Skin of body (tissue), 2 donors: ENCODE measurements around the gene HDAC9. TPM values are rescaled to one million over a fixed set of nuclear protein-coding genes. Genes with fewer than 3 reads are reported as not detected.
"Not testable (repeated sequence)": the region's sequence is repeated elsewhere in the genome, so short reads cannot be mapped to it uniquely, and the experiment has no call there.

Experiments used
- DNase-seq: peaks from one replicate; lab custom pipeline; 2025; lab: John Stamatoyannopoulos, UW
- total RNA-seq: library from RNA; depleted of rRNA; stranded (reverse); fragments of >200 nt; gene quantifications from one replicate; pipeline ENCODE4 v1.2.3, GENCODE V29; 2014

The HDAC9 gene
- total RNA-seq, 1 donor from 2014 or later = 28.2 TPM

DNA sequence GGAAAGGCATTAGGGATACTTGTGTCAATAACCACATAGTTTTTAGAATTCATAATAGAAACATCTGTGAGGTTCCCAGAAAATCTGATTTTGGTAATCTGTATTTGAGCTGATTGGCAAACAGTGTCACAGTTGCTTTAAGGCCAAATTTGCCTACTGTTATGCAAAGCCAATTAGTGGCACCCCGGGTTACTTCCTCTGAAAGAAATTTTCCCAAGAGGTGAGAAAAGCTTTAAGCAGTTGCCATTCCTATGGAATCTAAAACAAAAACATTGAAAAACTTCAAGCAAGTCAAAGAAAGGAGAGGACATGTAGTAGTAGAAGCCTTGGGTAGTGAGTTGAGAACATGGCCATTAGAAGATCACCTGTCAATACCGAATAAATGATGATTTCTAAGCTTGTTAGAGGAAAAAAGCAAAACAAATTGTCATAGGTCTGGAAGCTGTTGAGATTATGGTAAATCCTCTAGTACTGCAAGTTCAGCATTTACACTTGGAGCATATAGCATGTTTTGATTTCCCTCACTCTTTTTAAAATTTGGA, 445.1 kb downstream of the HDAC9 start:
- no peak for DNase-seq

DNA sequence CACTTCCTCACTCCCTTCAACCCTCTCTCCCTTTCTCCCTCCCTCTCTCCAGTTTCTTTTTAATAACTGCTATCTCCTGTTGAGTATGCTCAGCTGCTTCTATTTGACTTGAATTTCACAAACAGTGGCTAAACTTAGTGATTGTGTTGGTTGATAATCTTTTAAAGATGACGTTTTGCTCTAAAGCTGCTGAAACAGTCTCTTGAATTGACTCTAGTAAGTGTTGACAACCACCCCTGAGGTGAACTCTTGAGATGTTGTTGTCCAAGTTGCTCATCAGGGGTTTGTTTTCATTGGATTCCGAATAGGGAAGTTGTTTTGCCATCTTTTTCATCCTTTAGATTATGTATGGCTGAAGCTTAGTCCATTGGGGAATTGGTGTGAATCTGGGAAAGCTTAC, 445.7 kb downstream of the HDAC9 start:
- no peak for DNase-seq

DNA sequence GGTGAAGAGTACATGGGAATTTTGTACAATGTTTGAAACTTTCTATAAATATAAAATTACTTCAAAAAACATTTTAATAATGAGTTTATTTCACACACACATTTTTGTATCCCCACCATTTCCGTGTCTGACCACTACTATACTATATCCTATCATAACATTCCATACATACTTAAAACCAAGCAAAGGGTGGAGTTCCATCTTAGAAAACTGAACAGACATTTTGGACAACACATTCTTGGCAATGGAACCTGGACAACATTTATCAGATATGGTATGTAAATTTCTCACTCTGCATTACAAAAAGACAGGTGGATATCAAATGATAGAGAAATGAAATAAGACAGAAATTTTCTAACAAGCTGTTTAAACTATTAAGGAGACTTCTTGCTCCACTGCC, 453.0 kb downstream of the HDAC9 start:
- no peak for DNase-seq

DNA sequence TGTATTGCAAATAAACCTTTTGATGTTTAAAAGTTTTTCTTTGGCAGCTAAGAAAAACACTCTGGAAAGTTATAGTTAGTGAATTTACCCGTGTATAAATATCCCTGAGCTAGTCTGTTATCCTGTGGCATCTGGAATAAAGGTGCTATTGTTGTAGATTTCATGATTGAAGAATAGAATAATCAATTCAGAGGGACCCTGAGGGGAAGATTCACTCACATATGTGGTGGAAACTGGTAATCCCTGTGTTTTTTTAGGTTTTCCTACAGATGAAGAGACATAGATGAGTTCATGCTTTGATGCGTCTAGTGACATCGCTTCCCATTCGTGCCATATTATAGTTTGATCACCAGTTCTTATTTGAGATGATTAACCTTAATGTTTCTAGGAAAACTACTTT, 457.3 kb downstream of the HDAC9 start:
- no peak for DNase-seq

DNA sequence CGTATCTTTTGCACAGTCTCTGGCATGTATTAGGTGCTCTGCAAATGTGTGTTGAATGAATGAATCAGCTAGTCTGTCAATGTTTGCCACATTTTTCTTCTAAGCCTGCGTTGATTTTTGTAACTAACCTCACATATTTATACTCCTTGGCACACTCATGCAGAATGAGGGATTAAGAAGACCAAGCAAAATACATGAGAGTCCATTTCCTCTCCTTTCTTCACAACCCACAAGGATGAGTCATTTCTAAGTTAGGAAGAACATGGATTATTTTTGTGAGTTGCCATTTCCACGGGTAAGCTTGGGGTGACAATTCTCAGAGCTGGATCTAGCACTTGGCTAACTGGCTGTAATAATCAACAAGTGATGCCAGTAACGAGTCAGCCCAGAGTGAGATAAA, 463.1 kb downstream of the HDAC9 start:
- no peak for DNase-seq

DNA sequence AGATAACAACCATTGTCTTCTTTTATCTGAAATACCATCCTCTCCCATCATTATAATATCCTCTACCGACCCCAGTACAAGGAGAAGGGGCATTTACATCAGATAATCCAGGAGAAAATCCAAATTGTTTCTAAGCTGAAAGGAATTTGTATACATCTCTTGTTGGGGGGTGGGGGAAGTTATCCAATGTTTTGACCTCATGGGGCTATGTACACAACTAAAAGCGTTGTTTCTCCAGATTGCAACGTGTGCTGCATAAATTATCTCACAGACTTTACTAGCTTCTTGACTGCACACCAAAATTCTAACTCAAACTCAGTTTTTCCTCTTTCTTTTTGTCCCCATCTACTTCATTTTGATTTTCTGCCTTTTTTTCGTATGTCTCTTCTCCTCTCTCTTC, 465.2 kb downstream of the HDAC9 start:
- no peak for DNase-seq

DNA sequence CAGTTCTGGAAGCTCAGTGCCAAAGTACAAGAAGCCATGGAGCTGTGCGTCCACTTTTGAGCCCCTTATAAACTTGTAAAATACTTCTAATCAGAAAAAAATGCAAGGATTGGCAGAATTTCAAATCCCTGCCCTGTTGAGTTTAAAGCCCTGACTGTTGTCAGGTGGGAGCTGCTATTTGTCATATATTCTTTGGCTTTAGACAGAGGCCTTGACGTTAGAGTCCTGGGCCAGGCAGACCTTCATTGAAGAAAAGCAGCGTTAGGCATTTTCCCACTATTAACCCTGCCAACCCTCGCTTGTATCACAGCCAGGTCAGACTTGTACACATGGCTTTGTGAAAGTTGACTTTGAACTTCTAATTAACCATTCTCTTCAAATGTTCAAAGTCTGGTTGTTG, 466.5 kb downstream of the HDAC9 start:
- DNase-seq = no peak

DNA sequence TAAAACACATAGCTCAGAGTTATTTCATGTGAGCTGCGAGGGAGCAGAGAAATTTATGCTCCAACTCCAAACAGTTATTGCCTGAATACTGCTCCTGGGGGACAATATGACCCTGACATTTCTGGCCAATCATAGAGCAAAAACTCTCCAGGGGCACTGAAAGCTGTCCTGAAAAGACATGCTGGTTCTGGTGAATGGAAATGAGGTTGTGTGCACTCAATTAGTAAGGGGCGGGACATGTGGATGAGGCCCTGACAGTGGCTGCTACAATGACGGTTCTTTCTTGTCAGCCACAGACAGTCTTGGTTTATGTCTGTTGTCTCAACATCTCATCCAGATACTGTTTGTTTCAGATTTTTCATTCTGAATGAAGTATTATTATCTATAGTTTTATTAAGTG, 470.1 kb downstream of the HDAC9 start:
- DNase-seq = no peak

DNA sequence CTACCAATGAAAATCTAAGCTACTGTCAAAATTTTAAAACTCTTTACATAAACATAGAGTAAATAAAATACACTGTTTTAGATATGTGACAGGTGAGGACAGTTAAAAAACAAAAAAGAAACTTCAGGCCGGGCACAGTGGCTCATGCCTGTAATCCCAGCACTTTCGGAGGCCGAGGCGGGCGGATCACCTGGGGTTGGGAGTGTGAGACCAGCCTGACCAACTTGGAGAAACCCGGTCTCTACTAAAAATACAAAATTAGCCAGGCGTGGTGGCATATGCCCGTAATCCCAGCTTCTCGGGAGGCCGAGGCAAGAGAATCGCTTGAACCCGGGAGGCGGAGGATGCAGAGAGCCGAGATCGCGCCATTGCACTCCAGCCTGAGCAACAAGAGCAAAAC, 472.2 kb downstream of the HDAC9 start:
- DNase-seq = not testable (repeated sequence)

DNA sequence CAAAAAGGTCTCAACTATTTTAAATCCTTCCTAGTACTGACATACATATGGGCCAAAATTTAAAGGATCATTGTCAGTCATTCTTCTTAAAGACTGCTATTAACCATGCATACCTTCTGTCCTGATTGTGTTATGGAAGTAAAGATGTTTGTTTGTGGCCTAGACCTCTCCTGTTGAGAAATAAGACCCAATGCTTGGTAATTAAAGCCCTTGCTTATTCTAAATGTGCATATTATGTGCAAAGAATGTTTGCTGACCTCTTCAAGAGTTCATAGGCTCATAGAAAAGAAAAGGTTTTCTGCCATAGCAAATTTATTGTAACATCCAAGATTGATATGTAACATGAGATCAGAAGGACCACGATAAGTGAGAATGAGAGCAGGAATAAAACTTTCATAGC, 476.3 kb downstream of the HDAC9 start:
- DNase-seq = no peak

DNA sequence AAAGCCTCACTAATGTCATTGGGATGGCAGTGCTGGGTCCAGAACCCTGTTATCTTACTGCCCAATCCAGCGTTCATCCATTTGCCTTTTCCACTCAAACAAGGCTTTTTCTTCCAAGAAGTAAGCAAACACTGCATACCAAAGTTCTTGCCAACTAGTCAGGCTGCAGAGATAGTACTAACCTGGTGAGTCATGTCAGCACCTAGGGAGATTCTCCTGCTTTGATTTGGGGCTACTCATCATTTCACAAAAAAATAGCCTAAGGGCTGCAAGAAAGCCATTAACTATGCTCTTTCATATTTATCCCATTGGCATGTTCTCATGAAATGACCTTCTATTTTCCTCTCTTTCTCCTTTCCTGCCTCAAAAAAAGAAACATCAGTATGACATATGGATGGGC, 479.3 kb downstream of the HDAC9 start:
- no peak for DNase-seq

DNA sequence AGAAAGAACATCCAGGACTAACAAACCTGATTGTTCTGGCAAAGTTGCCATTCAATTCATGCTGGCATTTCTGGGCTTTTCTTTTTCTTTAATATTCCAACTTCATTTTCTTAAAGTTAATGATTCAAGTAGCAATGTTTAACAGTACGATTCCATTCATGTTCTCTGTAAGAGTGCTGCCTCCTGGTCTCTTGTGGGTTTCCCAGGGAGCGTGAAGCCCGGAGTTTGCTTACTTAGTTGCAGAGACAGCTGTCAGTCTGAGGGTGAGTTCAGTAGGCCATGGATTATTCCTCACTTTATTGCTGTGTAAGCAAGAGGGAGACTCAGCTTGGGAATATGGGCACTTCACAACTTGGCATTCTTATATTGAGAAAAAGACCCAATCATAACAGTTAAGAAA, 479.7 kb downstream of the HDAC9 start:
- DNase-seq = no peak

DNA sequence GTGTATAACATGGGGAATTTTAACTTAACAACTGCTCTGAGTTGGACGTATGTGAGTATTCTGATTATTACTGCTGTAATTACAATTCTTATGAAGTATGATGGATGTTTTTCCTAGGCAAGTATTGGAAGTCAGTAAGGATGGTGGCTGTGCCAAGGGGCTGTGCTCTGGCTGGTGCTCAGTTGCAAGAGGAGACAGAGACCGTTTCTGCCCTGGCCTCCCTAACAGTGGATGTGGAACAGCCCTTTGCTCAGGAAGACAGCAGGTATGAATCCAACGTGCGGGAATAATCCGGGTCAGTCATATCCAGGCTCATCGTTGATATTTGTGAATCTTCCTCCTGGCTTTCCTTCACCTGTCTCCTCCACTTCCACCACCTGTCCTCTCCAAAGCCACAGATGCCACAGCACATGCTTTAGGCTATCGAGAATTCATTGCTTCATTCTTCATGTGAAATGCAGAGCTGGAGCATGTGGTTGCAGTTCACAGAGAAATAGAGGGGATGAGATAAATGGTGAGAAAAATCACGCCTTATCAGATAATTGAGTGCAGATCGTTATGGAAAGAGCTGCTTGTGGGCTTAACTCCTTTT, 480.2 kb downstream of the HDAC9 start:
- DNase-seq = no peak

DNA sequence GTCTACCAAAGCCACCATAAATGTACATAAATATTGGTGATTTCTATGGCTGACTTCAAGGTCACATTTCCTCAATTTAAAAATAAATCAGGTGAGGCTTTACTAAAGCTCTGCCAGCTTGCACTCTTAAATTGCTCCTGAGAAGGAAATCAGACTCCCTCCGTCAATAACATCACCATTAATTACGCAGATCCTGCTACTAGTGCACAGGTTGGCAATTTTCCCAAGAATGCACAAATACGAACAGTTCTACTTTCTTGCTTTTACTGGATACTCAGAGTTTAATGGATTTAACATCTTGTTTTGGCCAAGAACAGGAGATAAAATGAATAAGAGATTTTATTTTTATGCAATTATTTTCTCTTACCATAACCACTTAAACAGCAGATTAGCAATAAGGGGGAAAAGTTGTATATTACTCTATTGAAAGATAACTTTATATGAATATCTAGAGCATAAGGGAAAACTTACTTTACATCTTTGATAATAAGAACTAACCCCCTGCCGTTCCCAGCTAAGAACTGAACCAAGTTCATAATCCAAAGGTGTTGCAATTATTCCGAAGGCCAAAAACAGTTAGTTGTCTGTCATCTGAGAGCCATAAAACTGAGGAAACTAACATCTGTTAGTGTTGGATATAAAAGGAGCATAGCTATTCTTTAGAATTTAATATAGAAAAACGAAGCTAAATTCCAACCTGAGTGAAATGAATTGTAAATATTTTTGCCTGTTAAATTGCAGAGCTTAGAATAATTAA, 481.3 kb downstream of the HDAC9 start:
- DNase-seq = no peak

DNA sequence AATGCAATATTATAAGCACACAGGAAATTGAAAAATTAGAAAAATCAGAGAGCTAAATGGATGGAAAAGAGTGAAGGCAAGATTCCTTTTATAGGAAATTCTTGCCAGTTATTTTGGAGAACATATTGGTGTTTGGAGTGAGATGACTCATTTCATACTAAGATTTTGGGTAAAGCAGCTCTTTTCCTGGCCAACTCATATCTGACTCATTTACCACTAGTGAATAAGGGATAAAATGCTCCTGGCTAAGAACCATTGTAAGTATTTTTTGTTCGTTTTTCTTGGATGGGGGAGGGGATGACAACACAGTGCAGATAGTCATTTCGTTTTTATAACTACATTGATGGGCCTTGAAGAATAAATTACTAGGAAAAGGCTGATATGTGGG, 482.6 kb downstream of the HDAC9 start:
- DNase-seq = peak; percentile 64

DNA sequence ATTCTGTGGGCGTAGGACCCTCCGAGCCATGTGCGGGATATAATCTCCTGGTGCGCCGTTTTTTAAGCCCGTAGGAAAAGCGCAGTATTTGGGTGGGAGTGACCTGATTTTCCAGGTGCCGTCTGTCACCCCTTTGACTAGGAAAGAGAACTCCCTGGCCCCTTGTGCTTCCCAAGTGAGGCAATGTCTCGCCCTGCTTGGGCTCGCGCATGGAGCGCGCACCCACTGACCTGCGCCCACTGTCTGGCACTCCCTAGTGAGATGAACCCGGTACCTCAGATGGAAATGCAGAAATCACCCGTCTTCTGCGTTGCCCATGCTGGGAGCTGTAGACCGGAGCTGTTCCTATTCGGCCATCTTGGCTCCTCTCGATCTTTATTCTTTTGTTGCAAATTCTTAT, 495.2 kb downstream of the HDAC9 start:
- not testable (repeated sequence) for DNase-seq

DNA sequence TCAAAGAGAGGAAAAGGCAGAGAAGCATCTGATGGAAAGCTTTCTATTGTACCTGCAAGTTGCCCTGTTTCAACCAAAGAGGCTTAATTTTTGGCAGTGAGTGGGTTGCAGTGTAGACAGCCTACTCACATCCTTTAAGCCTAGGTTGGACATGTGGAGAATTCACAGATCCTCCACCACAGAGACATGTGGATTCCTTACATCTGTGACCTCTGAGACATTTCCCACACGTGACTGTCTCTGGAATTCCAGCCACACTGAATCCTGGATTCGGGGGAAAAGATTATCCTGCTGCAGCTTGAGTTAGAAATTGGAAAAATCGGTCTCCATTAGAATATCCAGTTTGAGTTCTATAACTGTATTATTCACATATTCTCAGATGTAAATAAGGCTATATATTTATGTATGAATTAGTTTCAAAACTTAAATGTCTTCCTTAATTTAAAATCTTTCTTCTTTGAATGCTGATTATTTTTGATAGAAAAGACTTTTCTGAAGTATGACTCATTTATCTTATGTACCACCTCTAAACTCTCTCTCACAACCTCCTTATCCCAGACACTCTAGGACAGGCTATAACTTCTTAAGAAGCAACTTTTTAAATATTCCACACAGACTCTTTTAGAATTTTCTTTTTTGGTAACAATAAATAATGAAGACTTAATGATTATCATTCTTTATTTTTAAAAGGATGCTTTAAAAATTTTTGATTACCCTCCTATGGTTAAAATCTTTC, 498.6 kb downstream of the HDAC9 start:
- no peak for DNase-seq

DNA sequence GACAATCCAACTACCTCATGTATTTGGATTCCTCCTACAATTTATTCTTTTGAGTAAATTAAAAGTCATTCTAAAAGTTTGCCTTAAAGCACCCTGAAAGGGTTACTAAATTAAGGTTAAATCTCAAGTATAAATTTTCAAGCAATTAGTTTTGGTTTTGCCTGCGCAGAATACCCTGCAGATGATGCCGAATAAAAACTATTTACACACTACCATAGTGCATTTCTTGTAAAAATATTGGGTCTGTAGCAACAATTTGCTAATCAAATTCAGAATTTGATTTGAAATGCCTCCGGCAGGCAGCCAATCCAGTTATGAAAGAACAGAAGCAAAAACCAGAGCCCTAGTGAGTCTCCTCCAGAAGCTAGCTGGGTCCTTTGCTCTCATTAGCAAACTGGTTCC, 499.7 kb downstream of the HDAC9 start:
- DNase-seq = no peak

DNA sequence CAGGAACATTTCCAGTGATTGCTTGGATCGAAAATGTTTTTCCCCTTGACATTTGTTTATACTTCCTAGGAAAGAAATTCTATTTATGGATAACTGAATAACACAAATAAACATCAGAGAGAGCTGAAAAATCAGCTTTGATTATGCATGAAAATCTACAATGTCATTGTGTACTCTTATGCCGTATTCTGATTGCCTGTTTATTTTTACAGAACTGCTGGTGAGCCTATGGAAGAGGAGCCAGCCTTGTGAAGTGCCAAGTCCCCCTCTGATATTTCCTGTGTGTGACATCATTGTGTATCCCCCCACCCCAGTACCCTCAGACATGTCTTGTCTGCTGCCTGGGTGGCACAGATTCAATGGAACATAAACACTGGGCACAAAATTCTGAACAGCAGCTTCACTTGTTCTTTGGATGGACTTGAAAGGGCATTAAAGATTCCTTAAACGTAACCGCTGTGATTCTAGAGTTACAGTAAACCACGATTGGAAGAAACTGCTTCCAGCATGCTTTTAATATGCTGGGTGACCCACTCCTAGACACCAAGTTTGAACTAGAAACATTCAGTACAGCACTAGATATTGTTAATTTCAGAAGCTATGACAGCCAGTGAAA, 500.4 kb downstream of the HDAC9 start:
- DNase-seq = peak; percentile 55

DNA sequence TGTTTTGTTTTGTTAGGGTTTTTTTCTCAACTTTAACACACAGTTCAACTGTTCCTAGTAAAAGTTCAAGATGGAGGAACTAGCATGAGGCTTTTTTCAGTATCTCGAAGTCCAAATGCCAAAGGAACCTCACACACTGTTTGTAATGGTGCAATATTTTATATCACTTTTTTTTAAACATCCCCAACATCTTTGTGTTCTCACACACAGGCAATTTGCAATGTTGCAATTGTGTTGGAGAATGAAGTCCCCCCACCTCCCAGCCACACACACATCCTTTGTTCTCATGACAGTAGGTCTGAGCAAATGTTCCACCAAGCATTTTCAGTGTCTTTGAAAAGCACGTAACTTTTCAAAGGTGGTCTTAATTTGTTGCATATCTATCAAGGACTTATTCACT, 501.0 kb downstream of the HDAC9 start:
- DNase-seq = peak; percentile 22

DNA sequence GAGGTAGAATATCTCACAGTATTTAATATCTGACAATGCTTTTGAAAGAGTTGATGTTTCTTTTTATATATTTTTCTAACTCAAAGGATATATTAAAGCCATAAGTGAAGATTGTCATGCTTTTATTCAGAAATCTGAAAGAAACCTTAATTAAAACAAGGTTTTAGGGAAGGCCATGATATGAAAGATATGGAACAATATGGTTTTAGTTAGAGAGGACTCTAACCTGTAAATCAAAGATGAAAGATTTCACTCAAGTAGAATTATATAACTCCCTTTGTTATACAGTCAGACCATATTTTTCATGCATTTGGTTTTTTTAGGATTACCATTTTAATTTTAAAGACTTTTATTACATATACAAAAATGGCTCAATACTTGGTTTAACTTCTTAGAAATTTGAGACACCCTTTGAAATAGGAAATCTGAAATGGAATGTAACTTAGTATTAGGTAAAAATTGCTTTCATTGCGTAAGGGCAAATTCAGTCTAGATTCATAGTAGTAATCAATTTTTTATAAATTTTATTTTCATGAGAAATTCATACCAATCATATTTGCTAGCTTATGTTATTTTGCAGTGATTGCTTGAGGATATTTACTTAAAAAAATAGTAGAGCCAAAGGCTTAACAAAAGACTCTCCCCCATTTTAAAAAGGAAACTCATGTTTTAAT, 502.1 kb downstream of the HDAC9 start:
- no peak for DNase-seq

DNA sequence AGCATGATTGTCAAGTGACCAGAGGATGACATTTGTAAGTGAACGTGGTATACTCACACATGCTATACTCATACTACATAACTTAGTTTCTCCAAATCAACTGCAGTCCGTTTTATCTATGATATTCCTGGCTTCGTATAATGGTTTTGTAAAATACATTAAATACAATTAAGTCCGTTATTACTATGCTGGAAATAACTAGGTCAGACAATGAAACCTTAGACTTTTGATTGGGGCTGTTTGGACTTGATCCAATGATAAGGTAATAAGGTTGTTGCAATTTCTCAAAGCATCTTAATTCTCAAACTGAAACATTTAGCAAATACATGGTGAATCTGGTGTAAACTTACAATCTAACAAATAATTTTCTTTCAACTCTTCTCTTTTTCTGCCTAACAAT, 504.9 kb downstream of the HDAC9 start:
- DNase-seq = no peak
